ENCODE data around the gene GNPTAB.
"Not testable (repeated sequence)": the region's sequence is repeated elsewhere in the genome, so short reads cannot be mapped to it uniquely, and the experiment has no call there.

The GNPTAB gene

DNA sequence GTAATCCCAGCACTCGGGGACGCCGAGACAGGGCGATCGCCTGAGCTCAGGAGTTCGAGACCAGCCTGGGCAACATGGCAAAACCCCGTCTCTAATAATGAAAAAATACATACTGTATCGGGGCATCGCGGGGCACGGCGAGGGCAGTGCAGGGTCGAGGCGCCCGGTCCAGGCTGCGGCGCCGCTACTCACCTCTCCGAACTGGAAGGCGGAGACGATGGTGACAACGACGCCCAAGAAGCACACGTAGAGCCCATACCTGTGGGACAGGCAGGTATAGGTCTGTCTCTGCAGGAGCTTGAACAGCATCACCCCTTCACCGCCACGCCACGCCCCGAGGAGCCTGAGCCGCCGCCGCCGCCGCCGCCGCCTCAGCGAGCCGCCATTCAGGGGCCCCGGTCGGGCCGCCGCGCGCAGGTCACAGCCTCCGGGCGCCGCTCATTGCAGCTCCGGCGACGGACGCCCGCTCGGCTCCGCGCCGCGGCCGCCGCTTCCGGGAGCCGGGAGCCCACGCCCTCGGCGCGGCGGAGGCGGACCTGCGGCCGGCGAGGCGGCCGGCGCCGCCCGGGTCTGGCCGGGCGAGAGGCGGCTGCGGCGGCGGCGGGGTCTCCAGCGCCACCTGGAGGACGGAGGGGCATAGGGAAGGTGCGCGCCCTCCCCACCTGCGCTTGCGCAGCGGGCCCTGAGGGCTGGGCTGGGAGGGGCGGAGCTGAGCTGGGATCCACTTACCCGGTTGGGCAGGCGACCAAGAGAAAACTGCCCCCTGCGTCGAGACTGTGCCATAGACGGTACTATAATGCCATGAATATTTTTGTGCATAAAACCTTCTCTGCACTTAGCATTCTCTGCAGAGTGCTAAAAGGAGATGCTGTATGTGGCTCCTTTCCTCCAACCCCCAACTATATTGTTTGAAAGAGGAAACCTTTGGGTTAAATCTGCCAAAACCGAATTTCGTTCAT is at the start of gene GNPTAB:
GNPTAB (minus strand) TSS at position 593 of the 959 bp plus-strand sequence; CDS start at position 309, 284 bp downstream.
- DNase-seq (ENCODE audit: low read depth in 2 of 2) = peak; percentile 92

DNA sequence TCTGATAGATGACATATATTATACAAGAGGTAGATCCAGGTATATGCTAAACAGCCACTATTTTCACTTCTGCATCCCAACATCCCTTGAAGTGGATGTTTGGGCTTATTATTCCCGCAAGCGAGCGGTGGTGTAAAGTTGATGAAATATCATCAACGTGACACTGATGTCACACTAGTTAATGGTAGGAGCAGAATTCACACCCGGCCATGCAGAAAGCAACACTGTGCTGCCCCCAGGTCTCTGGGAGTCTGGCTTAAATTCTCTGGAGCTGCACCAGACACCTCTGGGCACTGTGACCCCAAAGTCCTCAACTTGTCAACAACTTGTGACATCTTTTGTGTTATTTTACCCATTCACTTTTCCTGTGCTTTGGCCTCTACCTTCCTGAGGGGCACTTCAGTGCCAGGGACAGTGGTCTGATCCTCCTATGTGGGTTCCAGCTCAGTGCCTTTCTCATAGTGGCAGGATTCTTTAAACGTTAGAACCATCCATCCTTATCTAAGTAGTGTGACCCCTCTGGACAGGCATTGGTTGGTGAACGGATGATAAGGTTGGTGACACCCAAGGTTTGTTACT is 47.6 kb upstream of the GNPTAB start:
- no peak for DNase-seq (ENCODE audit: low read depth in 2 of 2)

DNA sequence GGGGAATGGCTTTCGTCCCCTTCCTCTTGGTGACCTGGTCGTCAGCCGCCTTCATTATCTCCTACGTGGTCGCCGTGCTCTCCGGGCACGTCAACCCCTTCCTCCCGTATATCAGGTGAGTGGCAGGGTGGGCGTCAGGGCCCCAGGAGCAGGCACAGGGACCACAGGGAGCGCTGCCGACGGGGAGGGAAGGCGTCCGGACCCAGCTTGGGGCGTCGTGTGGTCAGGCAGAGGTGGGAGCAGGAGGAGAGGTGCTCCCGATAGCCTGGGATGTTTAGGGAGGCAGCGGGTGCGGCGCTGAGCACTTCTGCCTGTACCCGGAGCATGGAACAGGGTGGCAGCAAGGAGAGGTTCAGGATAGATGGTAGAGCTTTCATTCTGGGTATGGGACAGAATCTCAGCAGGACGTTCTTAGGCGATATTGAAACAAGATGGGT is 47.1 kb upstream of the GNPTAB start:
- no peak for DNase-seq (ENCODE audit: low read depth in 2 of 2)

- DNase-seq (ENCODE audit: low read depth in 2 of 2) = peak; percentile 71 to 79
Measured at GRCh38 chr12:101876861-101877805, 46.4 kb upstream of the GNPTAB start, which contains the start of gene DRAM1. Gene DRAM1 (plus strand): TSS chr12:101877580. CDS start chr12:101877790, 210 bp downstream.

DNA sequence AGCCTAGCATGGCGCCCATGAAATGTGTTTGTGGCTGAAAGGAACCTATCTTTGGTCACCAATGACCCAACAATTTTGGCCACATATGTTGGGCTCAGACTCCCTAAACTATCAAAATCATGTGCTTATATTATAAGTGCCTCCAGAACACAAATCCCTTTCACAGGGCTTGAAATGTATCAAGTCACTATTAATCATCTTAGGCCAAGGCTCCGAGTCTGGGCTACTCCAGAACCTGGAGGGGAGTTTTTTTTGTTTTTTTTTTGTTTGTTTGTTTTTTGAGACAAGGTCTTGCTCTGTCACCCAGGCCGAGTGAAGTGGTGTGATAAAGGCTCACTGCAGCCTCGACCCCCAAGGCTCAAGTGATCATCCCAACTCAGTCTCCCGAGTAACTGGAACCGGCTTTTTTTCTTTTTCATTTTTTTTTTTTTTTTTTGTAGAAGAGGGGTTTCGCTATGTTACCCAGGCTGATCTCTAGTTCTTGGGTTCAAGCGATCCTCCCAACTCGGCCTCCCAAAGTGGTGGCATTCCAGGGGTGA is 45.6 kb upstream of the GNPTAB start:
- no peak for DNase-seq (ENCODE audit: low read depth in 2 of 2)

- no peak for DNase-seq (ENCODE audit: low read depth in 2 of 2)
Measured at GRCh38 chr12:101875162-101875561, 44.4 kb upstream of the GNPTAB start.

DNA sequence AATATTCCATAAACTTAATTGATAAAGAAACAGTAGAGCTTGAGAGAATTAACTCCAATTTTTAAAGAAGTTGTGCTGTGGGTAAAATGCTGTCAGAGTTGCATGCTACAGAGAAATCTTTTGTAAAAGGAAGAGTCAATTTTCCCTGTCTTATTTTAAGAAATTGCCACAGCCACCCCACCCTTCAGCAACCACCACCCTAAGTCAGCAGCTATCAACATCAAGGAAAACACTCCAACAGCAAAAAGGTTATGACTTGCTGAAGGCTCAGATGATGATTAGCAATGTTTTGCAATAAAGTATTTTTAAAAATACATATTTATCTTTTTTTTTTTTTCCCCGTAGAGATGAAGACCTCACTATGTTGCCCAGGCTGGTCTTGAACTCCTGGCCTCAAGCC is 40.2 kb upstream of the GNPTAB start:
- no peak for DNase-seq (ENCODE audit: low read depth in 2 of 2)

GRCh38 chr12:101867619-101868018 is 36.9 kb upstream of the GNPTAB start:
- not testable (repeated sequence) for DNase-seq (ENCODE audit: low read depth in 2 of 2)

DNA sequence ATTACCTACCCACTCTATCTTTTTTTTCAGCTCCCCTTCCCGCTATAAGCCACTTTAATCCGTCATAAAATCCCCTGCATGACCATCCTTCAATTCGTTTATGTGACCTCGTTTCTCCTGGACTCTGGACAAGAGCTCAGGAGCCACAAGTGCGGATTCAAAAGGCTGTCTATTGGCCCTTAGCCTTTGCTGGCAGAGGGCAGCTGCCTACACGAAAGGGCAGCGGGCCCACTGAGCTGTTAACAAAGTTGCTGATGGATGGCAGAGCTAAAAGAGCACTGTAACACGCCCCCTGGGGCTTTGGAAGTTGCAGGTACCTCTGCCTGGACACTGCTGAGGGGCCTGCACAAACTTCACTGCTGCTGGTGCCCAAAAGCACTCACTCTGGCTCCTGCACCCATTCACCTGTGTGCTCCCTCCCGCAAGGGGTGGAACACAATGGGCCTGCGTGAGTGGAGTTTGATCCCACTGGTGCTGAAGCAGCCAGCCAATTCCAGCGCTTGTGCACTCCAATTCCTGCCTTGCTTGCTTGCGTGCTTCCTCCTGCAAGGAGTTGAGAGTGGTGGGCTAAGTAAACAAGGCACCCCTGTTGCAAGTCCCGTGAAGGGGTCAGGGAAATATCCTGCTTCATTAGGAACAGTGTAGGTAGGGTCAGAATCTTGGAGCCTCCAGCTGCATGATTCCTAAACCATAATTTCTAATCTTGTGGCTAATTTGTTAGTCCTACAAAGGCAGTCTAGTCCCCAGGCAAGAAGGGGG is 36.0 kb upstream of the GNPTAB start:
- no peak for DNase-seq (ENCODE audit: low read depth in 2 of 2)

GRCh38 chr12:101863981-101864380 is 33.2 kb upstream of the GNPTAB start:
- no peak for DNase-seq (ENCODE audit: low read depth in 2 of 2)

DNA sequence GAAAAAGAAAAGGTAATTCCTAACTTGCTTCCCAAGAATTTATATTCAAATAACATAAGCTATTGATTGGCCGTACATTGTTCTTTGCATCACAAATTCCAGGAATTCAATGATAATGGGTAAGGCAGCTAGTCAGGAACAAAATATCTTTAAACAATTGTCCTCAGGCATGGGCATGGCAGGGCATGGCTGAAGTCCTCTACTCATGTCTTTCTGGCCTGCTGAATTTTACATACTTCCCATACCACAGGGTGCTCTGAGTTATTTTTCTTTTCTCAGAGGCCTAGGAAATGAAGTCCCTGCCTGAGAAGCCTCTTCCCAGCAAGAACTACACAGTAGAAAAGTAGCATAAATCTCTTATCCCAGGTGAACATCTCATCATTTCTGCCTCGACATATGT is 31.5 kb upstream of the GNPTAB start:
- no peak for DNase-seq (ENCODE audit: low read depth in 2 of 2)

DNA sequence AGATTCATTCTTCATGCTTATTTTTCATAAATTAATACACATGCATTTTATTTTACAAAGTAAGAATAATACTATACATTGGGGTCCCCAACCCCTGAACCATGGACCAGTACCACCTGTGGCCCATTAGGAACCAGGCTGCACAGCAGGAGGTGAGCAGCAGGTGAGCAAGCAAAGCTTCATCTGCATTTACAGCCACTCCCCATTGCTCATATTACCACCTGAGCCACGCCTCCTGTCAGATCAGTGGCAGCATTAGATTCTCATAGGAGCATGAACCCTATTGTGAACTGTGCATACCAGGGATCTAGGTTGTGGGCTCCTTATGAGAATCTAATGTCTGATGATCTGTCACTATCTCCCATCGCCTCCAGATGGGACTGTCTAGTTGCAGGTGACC is 30.9 kb upstream of the GNPTAB start:
- not testable (repeated sequence) for DNase-seq (ENCODE audit: low read depth in 2 of 2)

- no peak for DNase-seq (ENCODE audit: low read depth in 2 of 2)
Measured at GRCh38 chr12:101859664-101860607, 29.2 kb upstream of the GNPTAB start.

- DNase-seq (ENCODE audit: low read depth in 2 of 2) = no peak
Measured at GRCh38 chr12:101858361-101858760, 27.6 kb upstream of the GNPTAB start.

DNA sequence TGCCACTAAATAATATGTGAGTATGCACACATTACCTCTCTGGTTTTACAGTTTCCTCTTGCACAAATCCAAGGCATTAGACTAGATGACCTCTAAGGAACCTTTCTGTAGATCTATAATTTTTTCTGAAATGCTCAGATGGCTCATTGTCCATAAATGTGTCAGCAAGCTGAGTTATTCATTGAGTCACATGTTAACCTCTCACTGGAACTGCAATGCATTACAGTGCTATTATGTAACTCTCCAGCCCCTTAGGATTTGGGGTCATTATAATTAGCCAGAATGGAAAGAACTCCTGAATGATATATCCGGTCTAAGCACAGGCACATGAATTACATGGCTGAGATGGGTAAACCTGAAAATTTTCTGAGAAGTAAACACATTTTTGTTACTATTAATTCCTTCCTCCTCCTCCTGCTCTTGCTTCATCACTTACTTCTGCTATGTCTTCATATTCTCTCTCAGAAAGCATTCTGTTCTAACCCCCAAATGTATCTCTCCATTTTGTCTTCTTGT is 26.3 kb upstream of the GNPTAB start:
- DNase-seq (ENCODE audit: low read depth in 2 of 2) = no peak

DNA sequence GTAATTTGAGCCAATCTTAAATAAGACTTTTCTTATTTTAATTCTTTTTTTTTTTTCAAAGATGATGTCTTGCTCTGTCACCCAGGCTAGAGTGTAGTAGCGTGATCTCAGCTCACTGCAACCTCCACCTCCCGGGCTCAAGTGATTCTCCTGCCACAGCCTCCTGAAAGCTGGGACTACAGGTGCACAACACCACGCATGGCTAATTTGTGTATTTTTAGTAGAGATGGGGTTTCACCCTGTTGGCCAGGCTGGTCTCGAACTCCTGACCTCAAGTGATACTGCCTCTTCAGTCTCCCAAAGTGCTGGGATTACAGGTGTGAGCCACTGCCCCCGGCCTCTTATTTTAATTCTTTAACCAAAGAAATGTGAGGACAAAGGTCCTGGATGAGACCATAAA is 25.9 kb upstream of the GNPTAB start:
- not testable (repeated sequence) for DNase-seq (ENCODE audit: low read depth in 2 of 2)

GRCh38 chr12:101855976-101856375 is 25.2 kb upstream of the GNPTAB start:
- no peak for DNase-seq (ENCODE audit: low read depth in 2 of 2)

DNA sequence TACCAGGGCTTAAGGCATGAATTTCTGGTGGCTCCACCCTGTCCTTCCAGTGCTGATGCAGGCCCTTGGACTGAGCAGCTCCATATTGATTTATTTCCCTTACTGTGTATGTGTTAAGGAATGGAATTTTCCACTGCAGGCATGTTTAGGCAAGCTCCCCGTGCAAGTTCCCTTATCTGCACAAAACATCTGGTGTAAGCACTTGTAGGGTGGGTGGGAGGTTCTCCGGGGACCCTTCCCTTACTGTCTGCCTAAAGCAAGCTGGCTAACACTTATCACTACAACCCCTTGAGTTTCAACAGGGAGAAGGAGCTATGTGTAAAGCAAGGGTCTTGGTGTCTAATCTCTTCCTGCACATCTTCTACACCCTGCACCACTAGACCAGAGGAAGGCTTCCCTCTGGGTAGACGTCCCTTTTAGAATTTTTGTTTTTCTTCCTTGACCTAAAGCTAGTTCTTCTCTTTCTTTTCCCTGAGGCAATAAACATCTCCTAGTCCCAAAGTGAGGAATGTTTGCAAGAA is 24.7 kb upstream of the GNPTAB start:
- no peak for DNase-seq (ENCODE audit: low read depth in 2 of 2)

DNA sequence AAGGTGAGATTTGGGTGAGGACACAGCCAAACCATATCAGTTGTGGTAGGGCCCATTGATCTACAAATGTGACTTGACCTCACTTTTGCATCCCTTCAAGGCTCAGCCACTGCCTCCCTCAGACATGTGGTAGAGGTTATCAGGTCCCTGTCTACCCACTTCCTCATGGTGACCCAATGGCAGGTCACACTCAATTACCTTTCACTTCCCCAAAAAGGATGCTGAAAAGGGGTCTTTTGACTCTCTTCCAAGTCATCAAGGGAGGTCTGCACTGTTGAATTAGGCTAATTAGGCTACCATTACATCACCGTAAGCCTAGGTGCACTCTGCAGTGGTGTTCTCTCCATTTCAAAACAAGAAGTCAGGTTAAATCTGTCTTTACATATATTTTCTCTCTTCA is 24.0 kb upstream of the GNPTAB start:
- no peak for DNase-seq (ENCODE audit: low read depth in 2 of 2)

All from stimulated activated CD8-positive, alpha-beta memory T cell treated with anti-CD3 and anti-CD28 coated beads, Interleukin-15, amount 100 ng/mL, for 48 hours (primary cell).